ENCODE data around the gene FGF19. TPM values are rescaled to one million over a fixed set of nuclear protein-coding genes. Genes with fewer than 3 reads are reported as not detected.

FGF19 gene
- total and polyA plus RNA-seq, 2 donors from 2014 or later: not detected

DNA sequence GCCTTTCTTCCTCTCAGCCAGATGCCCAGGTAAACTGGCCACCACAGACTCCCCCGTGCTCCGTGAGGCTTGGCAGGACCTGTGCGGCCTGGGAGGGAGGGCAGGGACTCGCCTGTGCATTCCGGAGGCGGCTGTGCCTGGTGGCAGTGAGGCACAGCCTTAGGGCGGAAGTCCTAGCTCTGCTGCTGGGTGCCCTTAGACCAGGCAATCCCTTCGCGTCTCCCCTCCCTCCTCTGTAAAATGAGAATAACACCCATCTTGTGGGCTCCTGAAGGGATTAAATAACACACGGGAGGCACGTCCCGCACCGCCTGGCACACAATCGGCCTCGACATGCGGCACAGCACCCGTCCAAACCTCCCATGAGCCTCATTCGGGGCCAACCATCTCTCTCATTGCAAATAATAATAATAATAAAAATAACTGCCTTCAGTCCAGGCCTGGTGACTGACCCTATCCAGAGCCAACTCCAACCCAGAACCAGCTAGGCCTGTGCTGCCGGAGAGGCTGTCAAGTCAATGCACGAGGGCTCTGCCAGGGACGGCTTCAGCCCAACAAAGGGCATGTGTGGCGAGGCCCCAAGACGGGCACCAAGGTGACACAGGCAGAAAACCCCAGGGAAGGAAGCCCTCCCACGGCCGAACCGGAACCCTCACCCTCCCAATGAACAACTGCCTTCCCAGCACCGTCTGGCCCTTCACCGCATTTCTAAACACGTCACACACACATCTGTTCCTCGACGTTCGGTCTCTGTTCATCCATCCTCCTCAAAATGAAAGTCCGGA is 36.9 kb downstream of the FGF19 start:
- H3K27ac ChIP-seq (ENCODE audit: low read depth in 2 of 2, low read length in 2 of 2): no peak overlapping the region
- DNase-seq: peak in 2 of 5 donors; percentile 38 to 68
- no peak overlapping the region for H3K4me3 ChIP-seq (ENCODE audit: low read length in 3 of 3)
- peaks cover 0 to 3% (median 0%) of the 10 kb centered on the region in 3 donors for H3K4me1 ChIP-seq (ENCODE audit: control insufficient read depth in 2 of 3, insufficient read depth in 2 of 3, low read depth in 1 of 3, low read length in 3 of 3)
- H3K9ac ChIP-seq (ENCODE audit: low read length in 3 of 3): no peak overlapping the region
- no peak for FAIRE-seq
- TF ChIP-seq, protein P1, sequence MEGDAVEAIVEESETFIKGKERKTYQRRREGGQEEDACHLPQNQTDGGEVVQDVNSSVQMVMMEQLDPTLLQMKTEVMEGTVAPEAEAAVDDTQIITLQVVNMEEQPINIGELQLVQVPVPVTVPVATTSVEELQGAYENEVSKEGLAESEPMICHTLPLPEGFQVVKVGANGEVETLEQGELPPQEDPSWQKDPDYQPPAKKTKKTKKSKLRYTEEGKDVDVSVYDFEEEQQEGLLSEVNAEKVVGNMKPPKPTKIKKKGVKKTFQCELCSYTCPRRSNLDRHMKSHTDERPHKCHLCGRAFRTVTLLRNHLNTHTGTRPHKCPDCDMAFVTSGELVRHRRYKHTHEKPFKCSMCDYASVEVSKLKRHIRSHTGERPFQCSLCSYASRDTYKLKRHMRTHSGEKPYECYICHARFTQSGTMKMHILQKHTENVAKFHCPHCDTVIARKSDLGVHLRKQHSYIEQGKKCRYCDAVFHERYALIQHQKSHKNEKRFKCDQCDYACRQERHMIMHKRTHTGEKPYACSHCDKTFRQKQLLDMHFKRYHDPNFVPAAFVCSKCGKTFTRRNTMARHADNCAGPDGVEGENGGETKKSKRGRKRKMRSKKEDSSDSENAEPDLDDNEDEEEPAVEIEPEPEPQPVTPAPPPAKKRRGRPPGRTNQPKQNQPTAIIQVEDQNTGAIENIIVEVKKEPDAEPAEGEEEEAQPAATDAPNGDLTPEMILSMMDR (IDR thresholded peaks at IDR 0.05; ENCODE audit: borderline replicate concordance, extremely low read depth, insufficient read depth): no peak
- no peaks in the 10 kb centered on the region for H3K27me3 ChIP-seq (ENCODE audit: control insufficient read depth, insufficient read depth, low read length)
- H3K9me3 ChIP-seq (ENCODE audit: control insufficient read depth in 2 of 3, insufficient read depth in 1 of 3, low read length in 3 of 3): no peaks in the 10 kb centered on the region
- intact Hi-C loops (cut with DNase I): no loop called here
- peaks cover 0 to 11% (median 7%) of the 10 kb centered on the region in 3 donors for H3K36me3 ChIP-seq (ENCODE audit: control insufficient read depth in 2 of 3, insufficient read depth in 3 of 3, low read length in 3 of 3)

DNA sequence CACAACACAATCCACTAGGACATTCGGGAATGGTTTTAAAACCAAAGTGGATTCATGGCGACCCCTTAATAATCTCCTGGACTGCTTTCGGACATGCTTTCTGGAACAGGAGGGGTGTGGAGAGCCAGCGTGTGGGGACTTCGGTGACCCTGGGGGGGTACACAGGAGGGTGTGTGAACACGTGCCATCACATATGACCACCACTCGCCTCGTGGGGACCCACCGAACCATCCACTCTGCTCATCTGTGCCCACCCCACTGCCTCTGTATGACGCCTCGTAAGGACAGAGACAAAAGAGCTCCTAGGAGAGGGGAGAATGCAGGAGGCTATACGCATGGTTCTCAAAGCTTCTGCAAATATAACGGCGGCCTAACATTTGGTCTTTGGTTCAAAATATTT is 37.6 kb downstream of the FGF19 start:
- H3K4me1 ChIP-seq (ENCODE audit: control insufficient read depth in 2 of 3, insufficient read depth in 2 of 3, low read depth in 1 of 3, low read length in 3 of 3): peaks cover 0 to 3% (median 0%) of the 10 kb centered on the region in 3 donors
- TF ChIP-seq, protein P1 (IDR thresholded peaks at IDR 0.05; ENCODE audit: borderline replicate concordance, extremely low read depth, insufficient read depth): no peak
- no peak for FAIRE-seq
- peak in 1 of 5 donors; percentile 59 for DNase-seq
- H3K27me3 ChIP-seq (ENCODE audit: control insufficient read depth, insufficient read depth, low read length): no peaks in the 10 kb centered on the region
- H3K36me3 ChIP-seq (ENCODE audit: control insufficient read depth in 2 of 3, insufficient read depth in 3 of 3, low read length in 3 of 3): peaks cover 0 to 11% (median 2%) of the 10 kb centered on the region in 3 donors
- H3K27ac ChIP-seq (ENCODE audit: low read depth in 2 of 2, low read length in 2 of 2): no peak overlapping the region
- no peak overlapping the region for H3K9ac ChIP-seq (ENCODE audit: low read length in 3 of 3)
- no peak overlapping the region for H3K4me3 ChIP-seq (ENCODE audit: low read length in 3 of 3)
- H3K9me3 ChIP-seq (ENCODE audit: control insufficient read depth in 2 of 3, insufficient read depth in 1 of 3, low read length in 3 of 3): no peaks in the 10 kb centered on the region
- intact Hi-C loops (cut with DNase I): no loop called here

DNA sequence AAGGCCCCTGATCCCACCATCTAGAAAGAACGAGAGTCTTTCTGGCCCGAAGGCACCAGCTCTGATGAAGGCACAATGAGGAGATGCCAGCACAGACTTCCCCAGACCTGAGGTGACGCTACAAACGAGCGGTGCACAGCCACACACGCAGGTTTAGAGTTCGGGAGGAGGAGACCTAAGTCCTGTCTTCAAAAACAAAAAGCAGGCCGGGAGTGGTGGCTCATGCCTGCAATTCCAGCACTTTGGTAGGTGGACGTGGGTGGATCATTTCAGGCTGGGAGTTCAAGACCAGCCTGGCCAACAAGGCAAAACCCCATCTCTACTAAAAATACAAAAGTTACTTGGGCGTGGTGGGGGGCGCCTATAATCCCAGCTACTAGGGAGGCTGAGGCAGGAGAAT is 38.2 kb downstream of the FGF19 start:
- Histone ChIP-seq H3K27me3 (ENCODE audit: control insufficient read depth, insufficient read depth, low read length) (no peaks in the 10 kb centered on the region), H3K27ac (ENCODE audit: low read depth in 2 of 2, low read length in 2 of 2) (no peak overlapping the region), H3K4me3 (ENCODE audit: low read length in 3 of 3) (no peak overlapping the region), H3K9ac (ENCODE audit: low read length in 3 of 3) (no peak overlapping the region), H3K9me3 (ENCODE audit: control insufficient read depth in 2 of 3, insufficient read depth in 1 of 3, low read length in 3 of 3) (no peaks in the 10 kb centered on the region), H3K36me3 (ENCODE audit: control insufficient read depth in 2 of 3, insufficient read depth in 3 of 3, low read length in 3 of 3) (peaks cover 0 to 11% (median 2%) of the 10 kb centered on the region in 3 donors), H3K4me1 (ENCODE audit: control insufficient read depth in 2 of 3, insufficient read depth in 2 of 3, low read depth in 1 of 3, low read length in 3 of 3) (peaks cover 0 to 3% (median 0%) of the 10 kb centered on the region in 3 donors)
- peak in 1 of 5 donors; percentile 26 for DNase-seq
- TF ChIP-seq, protein P1 (IDR thresholded peaks at IDR 0.05; ENCODE audit: borderline replicate concordance, extremely low read depth, insufficient read depth): no peak
- FAIRE-seq: no peak
- intact Hi-C loops (cut with DNase I): no loop called here

Measured in kidney (tissue), 14 donors.